ENCODE results near the gene SNTB2. TPM values are rescaled to one million over a fixed set of nuclear protein-coding genes. Genes with fewer than 3 reads are reported as not detected.

Gene SNTB2
- total and polyA plus RNA-seq, 7 experiments from 2014 or later, result 3.0 to 16.4 (median 11.2) TPM

Other genes with a start within 250 kb of the SNTB2 start
- gene HAS3, start 81.5 kb upstream of the SNTB2 start, total RNA-seq, result 1 to 10 TPM in 4 of 5 experiments, under 1 TPM in 1; 0.73 to 4.2 (median 2.9) TPM
- under 1 TPM in 1 of 2 donors, not detected in 1; 0.24 TPM for gene HAS3, start 81.5 kb upstream of the SNTB2 start, polyA plus RNA-seq
- gene CHTF8, start 54.6 kb upstream of the SNTB2 start, total RNA-seq, result 100 to 1,000 TPM in 3 of 5 experiments, 10 to 100 TPM in 2; 53.3 to 142 (median 133) TPM
- 100 to 1,000 TPM; 178 to 210 TPM for gene CHTF8, start 54.6 kb upstream of the SNTB2 start, polyA plus RNA-seq
- gene UTP4, start 54.5 kb upstream of the SNTB2 start, total RNA-seq, result 10 to 100 TPM; 31.9 to 56.5 (median 35.1) TPM
- 10 to 100 TPM; 61.1 to 82.0 TPM for gene UTP4, start 54.5 kb upstream of the SNTB2 start, polyA plus RNA-seq
- gene VPS4A, start 124.2 kb downstream of the SNTB2 start, total RNA-seq, result 10 to 100 TPM; 36.7 to 53.7 (median 46.9) TPM
- 10 to 100 TPM; 29.7 to 44.4 TPM for gene VPS4A, start 124.2 kb downstream of the SNTB2 start, polyA plus RNA-seq
- 10 to 100 TPM in 2 of 5 experiments, 1 to 10 TPM in 3; 4.6 to 11.8 (median 9.5) TPM for gene PDF, start 143.4 kb downstream of the SNTB2 start, total RNA-seq
- 10 to 100 TPM; 15.9 to 24.5 TPM for gene PDF, start 143.4 kb downstream of the SNTB2 start, polyA plus RNA-seq
- 10 to 100 TPM; 29.5 to 73.7 (median 37.4) TPM for gene COG8, start 152.4 kb downstream of the SNTB2 start, total RNA-seq
- 10 to 100 TPM; 38.7 to 52.0 TPM for gene COG8, start 152.4 kb downstream of the SNTB2 start, polyA plus RNA-seq
- 10 to 100 TPM; 22.1 to 40.9 (median 30.3) TPM for gene NIP7, start 152.6 kb downstream of the SNTB2 start, total RNA-seq
- gene NIP7, start 152.6 kb downstream of the SNTB2 start, polyA plus RNA-seq, result 10 to 100 TPM; 19.5 to 20.2 TPM
- gene TMED6, start 164.6 kb downstream of the SNTB2 start, total RNA-seq, result 1 to 10 TPM; 1.8 to 6.3 (median 2.9) TPM
- gene TMED6, start 164.6 kb downstream of the SNTB2 start, polyA plus RNA-seq, result under 1 TPM in 1 of 2 donors, not detected in 1; 0.21 TPM
- 10 to 100 TPM; 40.4 to 63.5 (median 50.7) TPM for gene TERF2, start 198.8 kb downstream of the SNTB2 start, total RNA-seq
- gene TERF2, start 198.8 kb downstream of the SNTB2 start, polyA plus RNA-seq, result 10 to 100 TPM; 26.3 to 39.4 TPM
- 100 to 1,000 TPM in 1 of 5 experiments, 10 to 100 TPM in 4; 29.6 to 148 (median 48.2) TPM for gene CYB5B, start 237.5 kb downstream of the SNTB2 start, total RNA-seq
- 100 to 1,000 TPM in 1 of 2 donors, 10 to 100 TPM in 1; 95.7 to 119 TPM for gene CYB5B, start 237.5 kb downstream of the SNTB2 start, polyA plus RNA-seq

All from naive thymus-derived CD4-positive, alpha-beta T cell (primary cell).